Naive thymus-derived CD8-positive, alpha-beta T cell (primary cell): Measurements from ENCODE around the gene LZTFL1. TPM values are rescaled to one million over a fixed set of nuclear protein-coding genes. Genes with fewer than 3 reads are reported as not detected.
"Not testable (repeated sequence)": the region's sequence is repeated elsewhere in the genome, so short reads cannot be mapped to it uniquely, and the experiment has no call there.

ENCODE experiments used
- ATAC-seq, 2 donors: fragments of 150-1000 bp; cut with Tn5 transposase in 1 of 2; sonication (Bioruptor Pico), chemical (Tn5 transposase) in 1 of 2; 1 replicate in 1 of 2; 2 replicates in 1 of 2; pipeline ENCODE4 v1.10.0; 2021; ENCODE audit warnings: mild to moderate bottlenecking in 2 of 2, moderate library complexity in 2 of 2
- POLR2A ChIA-PET: fragments of 350-600 bp; sonication (Branson Sonifier 250); formaldehyde crosslinking; loops from one replicate; lab custom pipeline; 2021; ENCODE audit warnings: antibody characterized with exemption; lab: Charles Lee
- DNase-seq, 10 donors: peaks; one replicate each; pipeline versions ENCODE4 v3.0.0 to v3.0.0-alpha.2; 2020 to 2022
- H3K27ac Mint-ChIP-seq, 10 donors: one replicate each; pipeline ENCODE4 v1.8.0; 2020 to 2022; ENCODE audit warnings: mild to moderate bottlenecking in 10 of 10, mixed read lengths in 10 of 10, moderate library complexity in 4 of 10, inconsistent platforms in 1 of 10
- H3K27me3 Mint-ChIP-seq, 5 donors: one replicate each; pipeline ENCODE4 v1.8.0; 2021 to 2022; ENCODE audit warnings: mixed read lengths in 5 of 5
- H3K36me3 Mint-ChIP-seq, 3 donors: one replicate each; pipeline ENCODE4 v1.8.0; 2020 to 2022; ENCODE audit warnings: mixed read lengths in 3 of 3, mild to moderate bottlenecking in 2 of 3, inconsistent platforms in 1 of 3
- H3K4me1 Mint-ChIP-seq, 4 donors: one replicate each; pipeline ENCODE4 v1.8.0; 2021 to 2022; ENCODE audit warnings: mixed read lengths in 4 of 4
- H3K4me3 Mint-ChIP-seq, 10 donors: one replicate each; pipeline ENCODE4 v1.8.0; 2020 to 2022; ENCODE audit warnings: mild to moderate bottlenecking in 10 of 10, mixed read lengths in 10 of 10, moderate library complexity in 6 of 10, inconsistent platforms in 1 of 10
- H3K9me3 Mint-ChIP-seq, 9 donors: one replicate each; pipeline ENCODE4 v1.8.0; 2020 to 2022; ENCODE audit warnings: mixed read lengths in 9 of 9, mild to moderate bottlenecking in 3 of 9, inconsistent platforms in 1 of 9, moderate library complexity in 1 of 9
- polyA plus RNA-seq, 3 donors: library from polyadenylated mRNA; unstranded; fragments of 300-500 nt; fragmentation: Illumina TruSeq; gene quantifications; one replicate each; pipeline ENCODE4 v1.2.3, GENCODE V29; 2021
- total RNA-seq, 8 experiments: library from RNA in 2 of 8; stranded (reverse) in 2 of 8; gene quantifications; one replicate each; pipeline ENCODE4 v1.2.3 and lab custom pipeline; 2021 to 2026

Gene LZTFL1
- total and polyA plus RNA-seq, 5 experiments from 2014 or later = 7.5 to 10.8 (median 9.6) TPM

GRCh38 chr3:45861043-45861719 is 19.3 kb upstream of the LZTFL1 start:
- peaks cover 0 to 5% (median 2%) of the 10 kb centered on the region in 9 donors for H3K9me3 Mint-ChIP-seq
- DNase-seq (no peak), ATAC-seq (no peak)
- peaks cover 0 to 5% (median 5%) of the 10 kb centered on the region in 3 donors for H3K36me3 Mint-ChIP-seq
- H3K27me3 Mint-ChIP-seq = peaks cover 10 to 55% (median 29%) of the 10 kb centered on the region in 5 donors
- no peak overlapping the region for H3K27ac Mint-ChIP-seq
- H3K4me3 Mint-ChIP-seq = no peak overlapping the region
- peaks cover 14 to 28% (median 22%) of the 10 kb centered on the region in 4 donors for H3K4me1 Mint-ChIP-seq
- POLR2A ChIA-PET = interaction anchor here (0.6 to 1.1 kb wide), 3 partner anchors 11 to 597 kb away, joined by 3 to 4 read pairs (median 3); no protein-coding TSS in a partner anchor

- Mint-ChIP-seq H3K4me3 (no peak overlapping the region), H3K27me3 (peaks cover 10 to 52% (median 27%) of the 10 kb centered on the region in 5 donors), H3K4me1 (peaks cover 18 to 28% (median 26%) of the 10 kb centered on the region in 4 donors), H3K9me3 (peaks cover 0 to 5% (median 2%) of the 10 kb centered on the region in 9 donors), H3K36me3 (peaks cover 0 to 5% (median 5%) of the 10 kb centered on the region in 3 donors), H3K27ac (no peak overlapping the region)
- no peak for DNase-seq
- POLR2A ChIA-PET = no interaction called here
- no peak for ATAC-seq
These were observed 18.6 kb upstream of the LZTFL1 start for GRCh38 chr3:45860481-45860880.

- Mint-ChIP-seq H3K4me1 (peaks cover 14 to 19% (median 19%) of the 10 kb centered on the region in 4 donors), H3K36me3 (peaks cover 0 to 5% (median 5%) of the 10 kb centered on the region in 3 donors), H3K9me3 (peaks cover 0 to 5% (median 2%) of the 10 kb centered on the region in 9 donors), H3K27ac (peak overlapping the region in 1 of 10 donors; percentile 56), H3K27me3 (peaks cover 12 to 52% (median 26%) of the 10 kb centered on the region in 5 donors), H3K4me3 (peak overlapping the region in 2 of 10 donors; percentile 6 to 16)
- POLR2A ChIA-PET = no interaction called here
- DNase-seq = no peak
- no peak for ATAC-seq
These were observed 17.1 kb upstream of the LZTFL1 start for GRCh38 chr3:45858809-45859543.

- POLR2A ChIA-PET = interaction anchor here (1.7 kb wide), 1 partner anchor 8 kb away, joined by 3 read pairs; no protein-coding TSS in a partner anchor
- H3K27me3 Mint-ChIP-seq = peaks cover 6 to 42% (median 16%) of the 10 kb centered on the region in 5 donors
- H3K4me3 Mint-ChIP-seq, H3K36me3 Mint-ChIP-seq, H3K9me3 Mint-ChIP-seq, DNase-seq, ATAC-seq: not testable (repeated sequence)
- peaks cover 14 to 35% (median 25%) of the 10 kb centered on the region in 4 donors for H3K4me1 Mint-ChIP-seq
- H3K27ac Mint-ChIP-seq = peak overlapping the region in 1 of 10 donors; percentile 21
These were observed 15.1 kb upstream of the LZTFL1 start for GRCh38 chr3:45857024-45857423.

GRCh38 chr3:45856323-45856722 is 14.4 kb upstream of the LZTFL1 start:
- Mint-ChIP-seq H3K27me3 (peaks cover 6 to 37% (median 16%) of the 10 kb centered on the region in 5 donors), H3K4me1 (peaks cover 14 to 35% (median 25%) of the 10 kb centered on the region in 4 donors), H3K4me3 (peak overlapping the region in 4 of 10 donors; percentile 1 to 43 (median 20))
- ATAC-seq, H3K36me3 Mint-ChIP-seq, H3K27ac Mint-ChIP-seq, H3K9me3 Mint-ChIP-seq: not testable (repeated sequence)
- POLR2A ChIA-PET = interaction anchor here (1.7 kb wide), 1 partner anchor 8 kb away, joined by 3 read pairs; no protein-coding TSS in a partner anchor
- peak in 2 of 10 donors; percentile 36 to 49 for DNase-seq

- DNase-seq = no peak
These were observed 10.9 kb upstream of the LZTFL1 start for GRCh38 chr3:45852828-45853227.

GRCh38 chr3:45848392-45848791 is 6.5 kb upstream of the LZTFL1 start:
- ATAC-seq (no peak), DNase-seq (no peak)
- POLR2A ChIA-PET = no interaction called here
- H3K9me3 Mint-ChIP-seq = no peaks in the 10 kb centered on the region
- peaks cover 4 to 19% (median 5%) of the 10 kb centered on the region in 4 donors for H3K4me1 Mint-ChIP-seq
- H3K36me3 Mint-ChIP-seq = no peaks in the 10 kb centered on the region
- H3K27me3 Mint-ChIP-seq = peaks cover 10 to 19% (median 15%) of the 10 kb centered on the region in 5 donors
- H3K4me3 Mint-ChIP-seq = no peak overlapping the region
- no peak overlapping the region for H3K27ac Mint-ChIP-seq

More at GRCh38 chr3:45852828-45853227, 10.9 kb upstream of the LZTFL1 start:
- Mint-ChIP-seq H3K36me3 (peaks cover 0 to 2% (median 0%) of the 10 kb centered on the region in 3 donors), H3K9me3 (no peaks in the 10 kb centered on the region), H3K27ac (no peak overlapping the region), H3K4me3 (no peak overlapping the region), H3K4me1 (peaks cover 11 to 27% (median 23%) of the 10 kb centered on the region in 4 donors), H3K27me3 (peaks cover 14 to 35% (median 22%) of the 10 kb centered on the region in 5 donors)
- no peak for ATAC-seq
- POLR2A ChIA-PET = no interaction called here

- Mint-ChIP-seq H3K27ac (no peak overlapping the region), H3K9me3 (no peaks in the 10 kb centered on the region), H3K4me3 (no peak overlapping the region), H3K36me3 (no peaks in the 10 kb centered on the region), H3K27me3 (peaks cover 0 to 10% (median 4%) of the 10 kb centered on the region in 5 donors), H3K4me1 (peaks cover 15 to 31% (median 16%) of the 10 kb centered on the region in 4 donors)
- no peak for DNase-seq
- POLR2A ChIA-PET = no interaction called here
- no peak for ATAC-seq
These were observed 2.7 kb upstream of the LZTFL1 start for GRCh38 chr3:45844616-45845015.

GRCh38 chr3:45842851-45843625 is 1.1 kb upstream of the LZTFL1 start:
- no peak for DNase-seq
- POLR2A ChIA-PET = no interaction called here
- peaks cover 0 to 4% (median 2%) of the 10 kb centered on the region in 5 donors for H3K27me3 Mint-ChIP-seq
- H3K36me3 Mint-ChIP-seq = peaks cover 0 to 2% (median 0%) of the 10 kb centered on the region in 3 donors
- peaks cover 15 to 34% (median 19%) of the 10 kb centered on the region in 4 donors for H3K4me1 Mint-ChIP-seq
- no peak for ATAC-seq
- H3K4me3 Mint-ChIP-seq = peak overlapping the region in 5 of 10 donors; percentile 92 to 99 (median 95)
- no peaks in the 10 kb centered on the region for H3K9me3 Mint-ChIP-seq
- peak overlapping the region in 4 of 10 donors; percentile 97 to 99 (median 98) for H3K27ac Mint-ChIP-seq

GRCh38 chr3:45841420-45841756 is 531 bp downstream of the LZTFL1 start:
- H3K36me3 Mint-ChIP-seq = peaks cover 0 to 14% (median 10%) of the 10 kb centered on the region in 3 donors
- peaks cover 15 to 34% (median 18%) of the 10 kb centered on the region in 4 donors for H3K4me1 Mint-ChIP-seq
- peak overlapping the region; percentile 85 to 99 (median 97) for H3K27ac Mint-ChIP-seq
- H3K4me3 Mint-ChIP-seq = peak overlapping the region; percentile 92 to 99 (median 96)
- POLR2A ChIA-PET = interaction anchor here (0.8 to 0.9 kb wide), 2 partner anchors 49 to 148 kb away, joined by 3 read pairs; no protein-coding TSS in a partner anchor
- no peaks in the 10 kb centered on the region for H3K9me3 Mint-ChIP-seq
- DNase-seq (peak in 1 of 10 donors; percentile 62), ATAC-seq (peak; percentile 50 to 59)
- H3K27me3 Mint-ChIP-seq = no peaks in the 10 kb centered on the region

- no peaks in the 10 kb centered on the region for H3K27me3 Mint-ChIP-seq
- no peak overlapping the region for H3K27ac Mint-ChIP-seq
- H3K4me1 Mint-ChIP-seq = peaks cover 13 to 28% (median 18%) of the 10 kb centered on the region in 4 donors
- POLR2A ChIA-PET = no interaction called here
- peaks cover 0 to 28% (median 28%) of the 10 kb centered on the region in 3 donors for H3K36me3 Mint-ChIP-seq
- ATAC-seq (no peak), DNase-seq (no peak)
- H3K9me3 Mint-ChIP-seq = no peaks in the 10 kb centered on the region
- H3K4me3 Mint-ChIP-seq = no peak overlapping the region
These were observed 3.5 kb downstream of the LZTFL1 start for GRCh38 chr3:45838466-45838865.

- Mint-ChIP-seq H3K4me1 (peaks cover 0 to 2% (median 0%) of the 10 kb centered on the region in 4 donors), H3K27ac (peak overlapping the region in 1 of 10 donors; percentile 54), H3K4me3 (no peak overlapping the region), H3K36me3 (peaks cover 10 to 74% (median 55%) of the 10 kb centered on the region in 3 donors), H3K27me3 (no peaks in the 10 kb centered on the region), H3K9me3 (no peaks in the 10 kb centered on the region)
- POLR2A ChIA-PET = no interaction called here
- no peak for ATAC-seq
- DNase-seq = no peak
These were observed 9.2 kb downstream of the LZTFL1 start for GRCh38 chr3:45832699-45833098.
